Measurements from ENCODE around the gene TERT. TPM values are rescaled to one million over a fixed set of nuclear protein-coding genes. Genes with fewer than 3 reads are reported as not detected.

The TERT gene
- total RNA-seq, 1 donor from 2014 or later: 0.20 TPM

DNA sequence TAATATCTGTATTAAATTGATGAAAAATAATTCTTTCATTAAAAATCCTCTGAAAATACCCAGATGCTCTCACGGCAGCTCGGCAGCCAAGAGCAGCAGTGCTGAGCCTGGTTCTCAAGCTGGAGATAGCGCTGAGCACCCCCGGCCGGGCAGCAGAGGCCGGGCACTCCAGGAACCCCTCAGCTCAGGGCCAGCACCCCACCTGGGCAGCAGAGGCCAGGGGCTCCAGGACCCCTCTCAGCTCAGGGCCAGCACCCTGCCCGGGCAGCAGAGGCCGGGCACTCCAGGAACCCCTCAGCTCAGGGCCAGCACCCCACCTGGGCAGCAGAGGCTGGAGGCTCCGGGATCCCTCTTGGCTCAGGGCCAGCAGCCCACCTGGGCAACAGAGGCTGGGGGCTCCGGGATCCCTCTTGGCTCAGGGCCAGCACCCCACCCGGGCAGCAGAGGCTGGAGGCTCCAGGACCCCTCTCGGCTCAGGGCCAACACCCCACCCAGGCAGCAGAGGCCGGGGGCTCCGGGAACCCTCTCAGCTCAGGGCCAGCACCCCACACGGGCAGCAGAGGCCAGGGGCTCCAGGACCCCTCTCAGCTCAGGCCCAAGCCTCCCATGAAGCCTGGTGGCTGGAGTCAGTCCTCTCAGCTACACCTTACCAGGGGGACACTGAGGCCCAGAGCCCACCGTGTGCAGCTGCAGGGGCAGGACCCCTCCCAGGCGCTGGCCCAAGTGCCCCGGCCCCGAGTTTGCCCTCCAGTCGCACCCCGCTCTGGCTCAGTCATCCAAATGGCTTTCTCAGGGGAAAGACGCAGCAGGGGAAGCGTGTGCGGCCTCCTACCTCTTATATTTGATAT is 28.3 kb upstream of the TERT start:
- peaks cover 49% of the 10 kb centered on the region for H3K36me3 Mint-ChIP-seq
- no peak overlapping the region for H3K27ac Mint-ChIP-seq
- H3K9me3 Mint-ChIP-seq: peaks cover 15% of the 10 kb centered on the region
- no peaks in the 10 kb centered on the region for H3K27me3 Mint-ChIP-seq (ENCODE audit: low read depth)
- TF ChIP-seq, protein P1, sequence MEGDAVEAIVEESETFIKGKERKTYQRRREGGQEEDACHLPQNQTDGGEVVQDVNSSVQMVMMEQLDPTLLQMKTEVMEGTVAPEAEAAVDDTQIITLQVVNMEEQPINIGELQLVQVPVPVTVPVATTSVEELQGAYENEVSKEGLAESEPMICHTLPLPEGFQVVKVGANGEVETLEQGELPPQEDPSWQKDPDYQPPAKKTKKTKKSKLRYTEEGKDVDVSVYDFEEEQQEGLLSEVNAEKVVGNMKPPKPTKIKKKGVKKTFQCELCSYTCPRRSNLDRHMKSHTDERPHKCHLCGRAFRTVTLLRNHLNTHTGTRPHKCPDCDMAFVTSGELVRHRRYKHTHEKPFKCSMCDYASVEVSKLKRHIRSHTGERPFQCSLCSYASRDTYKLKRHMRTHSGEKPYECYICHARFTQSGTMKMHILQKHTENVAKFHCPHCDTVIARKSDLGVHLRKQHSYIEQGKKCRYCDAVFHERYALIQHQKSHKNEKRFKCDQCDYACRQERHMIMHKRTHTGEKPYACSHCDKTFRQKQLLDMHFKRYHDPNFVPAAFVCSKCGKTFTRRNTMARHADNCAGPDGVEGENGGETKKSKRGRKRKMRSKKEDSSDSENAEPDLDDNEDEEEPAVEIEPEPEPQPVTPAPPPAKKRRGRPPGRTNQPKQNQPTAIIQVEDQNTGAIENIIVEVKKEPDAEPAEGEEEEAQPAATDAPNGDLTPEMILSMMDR (IDR thresholded peaks at IDR 0.05; ENCODE audit: unreplicated experiment): no peak
- no peak overlapping the region for H3K4me3 Mint-ChIP-seq
- no peak for DNase-seq (ENCODE audit: low spot score in 2 of 2, unreplicated experiment in 2 of 2)
- no peaks in the 10 kb centered on the region for H3K4me1 Mint-ChIP-seq

DNA sequence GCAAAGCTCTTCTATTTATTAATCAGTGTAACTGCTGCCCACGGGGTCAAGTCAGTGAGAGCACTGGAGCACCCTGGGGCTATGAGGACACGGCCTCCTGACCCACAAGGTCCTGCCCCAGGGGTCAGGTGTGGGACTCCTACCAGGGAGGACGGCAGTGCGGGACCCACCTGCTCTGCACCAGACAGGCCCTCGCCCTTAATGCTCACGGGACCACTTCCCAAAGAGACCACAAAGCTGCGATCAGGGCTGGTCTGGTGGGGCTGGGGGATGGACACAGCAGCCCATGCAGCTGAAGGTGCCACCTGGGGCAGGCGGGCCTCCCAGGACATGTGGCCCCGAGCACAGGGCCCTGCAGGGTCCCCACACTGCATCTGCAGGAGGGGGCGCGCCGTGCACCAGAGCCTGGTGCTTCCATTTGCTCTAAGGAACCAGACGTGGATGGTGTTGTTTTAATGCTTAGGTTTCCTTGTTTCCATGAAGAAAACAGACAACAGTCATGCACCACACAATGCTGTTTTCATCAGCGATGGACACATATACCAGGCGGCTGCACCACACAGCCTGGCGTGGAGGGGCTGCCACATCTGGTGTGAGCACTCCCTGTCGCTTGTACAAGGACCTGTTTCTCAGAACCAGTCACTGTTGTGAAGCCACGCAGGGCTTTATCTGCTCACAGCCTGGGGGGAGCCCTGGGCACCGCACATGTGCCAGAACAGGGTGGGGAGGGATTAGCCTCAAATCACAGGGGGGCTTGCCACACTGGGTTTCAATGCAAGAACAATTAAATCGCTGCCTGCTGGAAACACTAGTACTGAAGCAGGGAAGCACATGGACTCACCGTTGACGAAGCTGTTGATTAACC is 27.4 kb upstream of the TERT start:
- Mint-ChIP-seq H3K36me3 (peaks cover 51% of the 10 kb centered on the region), H3K4me1 (peaks cover 2% of the 10 kb centered on the region), H3K27ac (no peak overlapping the region), H3K4me3 (no peak overlapping the region), H3K27me3 (ENCODE audit: low read depth) (no peaks in the 10 kb centered on the region), H3K9me3 (peaks cover 10% of the 10 kb centered on the region)
- DNase-seq (ENCODE audit: low spot score in 2 of 2, unreplicated experiment in 2 of 2): no peak
- TF ChIP-seq, protein P1 (IDR thresholded peaks at IDR 0.05; ENCODE audit: unreplicated experiment): no peak

DNA sequence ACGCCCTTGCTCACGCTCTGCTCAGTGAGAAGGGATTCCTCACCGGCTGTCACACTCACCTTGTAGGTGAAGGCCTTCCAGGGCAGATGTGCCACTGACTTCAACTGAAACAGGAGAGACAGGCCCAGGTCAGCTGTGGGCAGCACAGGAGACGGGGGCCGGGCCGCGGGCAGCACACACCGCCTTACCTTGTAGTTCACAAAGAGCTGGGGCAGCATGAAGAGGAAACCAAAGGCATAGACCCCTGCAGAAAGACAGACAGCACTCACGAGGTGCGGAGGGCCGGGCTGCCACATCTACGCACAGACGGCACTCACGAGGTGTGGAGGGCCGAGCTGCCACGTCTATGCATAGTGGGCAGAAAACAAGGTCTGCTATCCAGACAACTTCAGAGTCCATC is 26.7 kb upstream of the TERT start:
- Mint-ChIP-seq H3K9me3 (peaks cover 5% of the 10 kb centered on the region), H3K27ac (no peak overlapping the region), H3K36me3 (peaks cover 44% of the 10 kb centered on the region), H3K4me3 (no peak overlapping the region), H3K4me1 (peaks cover 3% of the 10 kb centered on the region), H3K27me3 (ENCODE audit: low read depth) (no peaks in the 10 kb centered on the region)
- TF ChIP-seq, protein P1 (IDR thresholded peaks at IDR 0.05; ENCODE audit: unreplicated experiment): no peak
- no peak for DNase-seq (ENCODE audit: low spot score in 2 of 2, unreplicated experiment in 2 of 2)

DNA sequence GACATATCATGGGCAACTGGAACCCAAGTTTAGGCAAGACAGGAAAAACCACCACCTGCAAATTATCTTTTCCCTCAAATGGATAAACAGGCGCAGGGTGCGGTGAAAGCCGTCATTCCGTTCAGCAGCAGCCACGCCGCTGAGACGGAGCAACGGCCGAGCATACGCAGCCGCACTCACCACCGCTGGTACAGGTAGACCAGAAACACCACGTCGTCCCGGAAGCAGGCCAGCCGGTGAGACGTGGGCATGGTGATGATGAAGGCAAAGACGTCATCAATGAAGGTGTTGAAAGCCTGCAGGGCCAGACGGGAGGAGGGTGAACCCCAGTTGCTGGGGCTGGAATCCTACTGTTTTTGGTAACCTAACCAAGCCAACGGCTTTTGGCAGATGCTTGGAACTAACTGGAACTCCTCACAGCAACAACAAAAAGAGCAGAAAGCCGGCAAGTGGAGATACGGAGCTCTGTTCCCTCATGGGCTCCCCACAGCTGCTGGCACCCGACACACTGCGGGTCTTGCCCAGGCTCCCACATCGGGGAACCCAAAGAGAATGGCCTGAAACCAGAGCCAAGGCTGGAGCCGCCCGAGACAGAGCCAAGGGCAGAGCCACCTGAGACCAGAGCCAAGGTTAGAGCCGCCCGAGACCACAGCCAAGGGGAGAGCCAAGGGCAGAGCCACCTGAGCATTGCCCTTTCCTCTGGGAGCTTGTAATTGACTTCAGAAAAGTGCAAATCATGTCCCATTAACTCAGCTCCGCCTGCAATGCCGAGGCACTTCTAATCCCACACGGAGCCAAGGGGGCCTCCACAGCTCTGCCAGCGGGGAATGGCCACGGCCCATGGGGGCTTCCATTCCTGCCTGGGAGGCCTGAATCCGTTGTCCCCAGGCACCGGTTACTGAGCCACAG is 25.8 kb upstream of the TERT start:
- Mint-ChIP-seq H3K27me3 (ENCODE audit: low read depth) (no peaks in the 10 kb centered on the region), H3K9me3 (no peaks in the 10 kb centered on the region), H3K4me1 (peaks cover 6% of the 10 kb centered on the region), H3K36me3 (peaks cover 36% of the 10 kb centered on the region), H3K4me3 (no peak overlapping the region), H3K27ac (no peak overlapping the region)
- no peak for DNase-seq (ENCODE audit: low spot score in 2 of 2, unreplicated experiment in 2 of 2)
- TF ChIP-seq, protein P1 (IDR thresholded peaks at IDR 0.05; ENCODE audit: unreplicated experiment): no peak

Measured in mesothelial cell of epicardium (in vitro differentiated cells).